ENCODE measurements around the gene BPI. TPM values are rescaled to one million over a fixed set of nuclear protein-coding genes. Genes with fewer than 3 reads are reported as not detected.
"Not testable (repeated sequence)": the region's sequence is repeated elsewhere in the genome, so short reads cannot be mapped to it uniquely, and the experiment has no call there.

BPI gene
- total RNA-seq, 2 experiments from 2014 or later, result not detected

DNA sequence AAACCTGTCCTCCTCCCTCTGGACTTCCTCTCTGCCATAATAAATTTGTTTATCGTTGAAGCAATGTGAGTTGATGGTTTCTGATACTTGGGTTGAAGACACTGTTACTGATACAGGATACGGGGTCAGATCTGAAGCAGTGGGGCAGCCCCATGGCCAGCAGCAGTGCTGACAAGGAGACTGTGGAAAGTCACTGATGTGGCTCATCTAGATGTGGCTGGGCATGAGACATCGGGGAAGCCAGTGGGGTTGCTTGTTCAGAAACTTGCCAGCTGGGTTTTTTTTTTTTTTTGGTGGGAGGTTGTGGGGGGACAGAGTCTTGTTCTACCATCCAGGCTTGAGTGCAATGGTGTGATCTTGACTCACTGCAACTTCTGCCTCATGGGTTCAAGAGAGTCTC, 2.6 kb upstream of the BPI start:
- no peaks in the 10 kb centered on the region for H3K36me3 Mint-ChIP-seq (ENCODE audit: low read depth)
- no peaks in the 10 kb centered on the region for H3K9me3 Mint-ChIP-seq
- CTCF ChIA-PET, result no interaction called here
- H3K27ac Mint-ChIP-seq, result no peak overlapping the region
- peaks cover 17% of the 10 kb centered on the region for H3K4me1 Mint-ChIP-seq
- peaks cover 42% of the 10 kb centered on the region for H3K27me3 Mint-ChIP-seq
- POLR2A ChIA-PET, result no interaction called here
- no peak overlapping the region for H3K4me3 Mint-ChIP-seq
- no peak for DNase-seq

DNA sequence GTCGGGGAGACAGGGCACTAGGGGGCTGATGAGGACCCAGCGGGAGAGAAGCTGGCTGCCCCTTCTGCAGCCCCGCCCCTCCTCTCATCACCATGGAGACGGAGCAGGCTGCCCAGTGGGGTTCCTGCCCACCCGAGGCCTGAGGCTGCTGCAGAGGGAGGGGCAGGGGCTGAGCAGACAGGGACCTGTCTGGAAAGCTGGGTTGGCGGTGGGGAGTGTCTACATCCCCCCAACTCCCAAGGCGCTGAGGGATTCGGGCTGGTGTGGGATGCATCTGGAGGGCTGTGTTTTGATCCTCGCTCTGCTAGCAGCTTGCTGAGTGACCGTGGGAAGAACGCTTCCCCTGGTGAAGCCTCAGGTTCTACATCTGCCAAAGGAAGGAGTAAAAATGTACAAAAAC, 1.2 kb upstream of the BPI start:
- CTCF ChIA-PET, result interaction anchor here (0.5 to 1.0 kb wide), 2 partner anchors 16 to 115 kb away, joined by 3 to 4 read pairs; no protein-coding TSS in a partner anchor
- DNase-seq, result no peak
- Mint-ChIP-seq H3K27me3 (peaks cover 45% of the 10 kb centered on the region), H3K4me3 (no peak overlapping the region), H3K27ac (no peak overlapping the region), H3K36me3 (ENCODE audit: low read depth) (no peaks in the 10 kb centered on the region), H3K9me3 (no peaks in the 10 kb centered on the region), H3K4me1 (peaks cover 18% of the 10 kb centered on the region)
- POLR2A ChIA-PET, result no interaction called here

DNA sequence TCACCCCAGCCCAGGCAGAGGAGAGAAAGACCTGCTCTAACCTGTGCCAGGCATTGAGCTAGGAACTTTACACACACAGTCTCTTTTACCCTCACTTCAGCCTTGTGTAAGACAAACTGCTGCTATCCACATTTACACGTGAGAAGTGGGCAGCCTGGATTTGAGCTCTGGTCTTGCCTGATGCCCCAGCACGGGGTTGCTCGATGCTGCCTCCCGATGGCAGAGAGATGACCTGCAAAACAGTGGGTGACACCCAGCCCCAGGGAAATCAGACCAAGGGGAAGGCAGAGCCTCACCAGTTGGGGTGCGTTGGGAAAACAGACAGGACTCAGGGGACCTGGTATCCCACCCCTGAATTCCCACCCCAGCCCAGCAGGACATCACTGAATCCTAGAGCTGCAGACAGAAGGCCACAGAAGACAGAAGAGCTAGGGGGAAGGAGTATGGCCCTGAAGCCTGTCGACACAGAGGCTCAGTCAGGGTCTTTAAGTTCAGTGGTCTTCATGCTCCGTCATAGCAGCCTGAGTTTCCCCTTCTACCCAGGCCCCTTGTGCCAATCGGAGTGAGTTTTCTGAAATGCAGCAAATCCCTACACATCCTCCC, 990 bp downstream of the BPI start:
- Mint-ChIP-seq H3K9me3 (no peaks in the 10 kb centered on the region), H3K27ac (no peak overlapping the region), H3K4me1 (peaks cover 20% of the 10 kb centered on the region), H3K4me3 (no peak overlapping the region), H3K36me3 (ENCODE audit: low read depth) (no peaks in the 10 kb centered on the region), H3K27me3 (peaks cover 45% of the 10 kb centered on the region)
- CTCF ChIA-PET, result interaction anchor here (0.6 to 1.0 kb wide), 2 partner anchors 65 to 247 kb away, joined by 3 to 4 read pairs; no protein-coding TSS in a partner anchor
- DNase-seq, result peak; percentile 27
- POLR2A ChIA-PET, result no interaction called here

DNA sequence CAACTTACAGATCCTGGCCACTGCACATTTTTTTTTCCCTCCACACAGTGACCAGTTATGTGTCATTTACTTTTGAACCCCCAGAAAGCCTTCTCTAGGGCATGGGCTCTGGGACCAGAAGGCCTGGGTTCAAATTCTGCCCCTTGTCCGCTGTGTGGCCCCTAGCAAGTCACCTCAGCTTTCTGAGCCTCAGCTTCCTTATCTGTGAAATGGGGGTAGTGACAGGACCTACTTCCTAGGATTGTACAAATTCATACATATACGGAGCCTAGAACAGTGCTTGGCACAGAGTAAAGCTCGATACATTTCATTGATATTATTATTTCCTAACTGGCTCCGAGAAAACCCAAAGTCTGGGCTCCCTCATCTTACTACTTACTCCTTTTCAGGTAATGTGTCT, 1.6 kb downstream of the BPI start:
- Mint-ChIP-seq H3K27ac (no peak overlapping the region), H3K36me3 (ENCODE audit: low read depth) (no peaks in the 10 kb centered on the region), H3K9me3 (no peaks in the 10 kb centered on the region), H3K4me1 (peaks cover 20% of the 10 kb centered on the region), H3K27me3 (peaks cover 42% of the 10 kb centered on the region), H3K4me3 (no peak overlapping the region)
- ChIA-PET CTCF (interaction anchor here (0.6 kb wide), 1 partner anchor 65 kb away, joined by 3 read pairs; no protein-coding TSS in a partner anchor), POLR2A (no interaction called here)
- DNase-seq, result no peak

DNA sequence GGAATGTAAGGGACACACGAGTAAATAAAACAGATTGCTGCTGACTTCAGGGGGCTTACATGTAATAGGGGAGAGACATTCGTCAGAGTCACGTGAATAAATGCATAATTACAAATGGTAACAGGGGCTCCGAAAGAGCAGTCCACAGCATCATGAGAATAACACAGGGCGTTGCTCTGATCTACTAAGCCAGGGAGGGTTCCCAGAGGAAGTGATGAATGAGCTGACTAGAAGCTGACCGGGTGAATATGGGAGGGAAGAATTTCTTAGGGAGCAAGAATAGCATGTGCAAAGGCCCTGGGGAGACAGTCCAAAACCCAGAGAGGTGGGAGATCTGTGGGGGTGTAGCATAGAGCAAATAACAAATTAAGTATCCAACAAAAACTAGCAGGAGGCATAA, 2.4 kb downstream of the BPI start:
- Mint-ChIP-seq H3K36me3 (ENCODE audit: low read depth) (no peaks in the 10 kb centered on the region), H3K27ac (no peak overlapping the region), H3K4me3 (no peak overlapping the region), H3K27me3 (peaks cover 44% of the 10 kb centered on the region), H3K9me3 (no peaks in the 10 kb centered on the region), H3K4me1 (peaks cover 20% of the 10 kb centered on the region)
- no peak for DNase-seq
- POLR2A ChIA-PET, result no interaction called here
- CTCF ChIA-PET, result no interaction called here

DNA sequence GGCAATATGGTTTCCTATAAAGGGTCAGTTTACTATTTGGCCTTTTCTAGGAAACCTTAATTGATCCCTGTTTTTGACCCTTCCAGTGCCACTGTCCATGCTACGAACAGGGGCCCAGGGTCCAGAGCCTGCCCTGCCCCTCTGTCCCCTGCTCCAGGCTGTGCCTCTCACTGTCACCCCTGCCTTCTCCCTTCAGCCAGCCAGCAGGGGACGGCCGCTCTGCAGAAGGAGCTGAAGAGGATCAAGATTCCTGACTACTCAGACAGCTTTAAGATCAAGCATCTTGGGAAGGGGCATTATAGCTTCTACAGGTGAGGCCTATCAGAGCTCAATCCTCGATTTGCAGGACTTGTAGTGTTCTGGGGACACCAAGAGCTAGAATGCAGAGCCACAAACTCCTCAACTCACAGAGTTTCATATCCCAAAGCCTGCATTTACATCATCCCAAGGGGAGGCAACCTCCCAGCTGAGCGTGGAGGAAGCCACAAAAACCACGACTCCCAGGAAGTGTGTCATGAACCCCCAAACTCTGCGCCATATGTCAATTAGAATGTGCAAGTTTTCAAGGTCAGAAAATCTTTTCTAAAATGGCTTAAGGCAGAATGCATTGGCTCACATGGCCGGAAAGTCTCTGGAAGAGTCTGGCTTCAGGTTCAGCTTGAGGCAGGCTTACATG, 3.6 kb downstream of the BPI start:
- peaks cover 20% of the 10 kb centered on the region for H3K4me1 Mint-ChIP-seq
- H3K27ac Mint-ChIP-seq, result no peak overlapping the region
- no peak overlapping the region for H3K4me3 Mint-ChIP-seq
- H3K27me3 Mint-ChIP-seq, result peaks cover 42% of the 10 kb centered on the region
- POLR2A ChIA-PET, result no interaction called here
- no peaks in the 10 kb centered on the region for H3K36me3 Mint-ChIP-seq (ENCODE audit: low read depth)
- no peak for DNase-seq
- CTCF ChIA-PET, result no interaction called here
- H3K9me3 Mint-ChIP-seq, result peaks cover 2% of the 10 kb centered on the region

DNA sequence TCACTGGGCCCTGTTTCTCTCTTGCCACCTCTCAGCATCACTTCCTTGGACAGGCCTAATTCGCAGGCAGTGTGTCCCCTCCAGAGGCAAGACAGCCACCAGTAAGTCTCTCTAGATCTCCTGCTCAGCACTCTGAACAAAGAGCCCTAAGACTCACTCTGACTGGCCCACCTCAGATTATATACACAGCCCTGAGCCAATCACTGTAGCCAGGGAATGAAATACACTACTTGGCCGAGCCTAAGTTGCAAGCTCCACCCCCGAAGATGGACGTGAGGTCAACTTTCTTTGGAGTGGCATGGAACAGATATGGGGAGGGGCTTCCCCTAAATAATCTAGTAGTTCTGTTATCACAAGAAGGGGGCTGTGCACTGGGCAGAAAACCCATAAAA, 4.1 kb downstream of the BPI start:
- peaks cover 37% of the 10 kb centered on the region for H3K27me3 Mint-ChIP-seq
- no peaks in the 10 kb centered on the region for H3K36me3 Mint-ChIP-seq (ENCODE audit: low read depth)
- no peak overlapping the region for H3K4me3 Mint-ChIP-seq
- CTCF ChIA-PET, result no interaction called here
- peaks cover 2% of the 10 kb centered on the region for H3K9me3 Mint-ChIP-seq
- peaks cover 20% of the 10 kb centered on the region for H3K4me1 Mint-ChIP-seq
- no peak for DNase-seq
- POLR2A ChIA-PET, result no interaction called here
- no peak overlapping the region for H3K27ac Mint-ChIP-seq

DNA sequence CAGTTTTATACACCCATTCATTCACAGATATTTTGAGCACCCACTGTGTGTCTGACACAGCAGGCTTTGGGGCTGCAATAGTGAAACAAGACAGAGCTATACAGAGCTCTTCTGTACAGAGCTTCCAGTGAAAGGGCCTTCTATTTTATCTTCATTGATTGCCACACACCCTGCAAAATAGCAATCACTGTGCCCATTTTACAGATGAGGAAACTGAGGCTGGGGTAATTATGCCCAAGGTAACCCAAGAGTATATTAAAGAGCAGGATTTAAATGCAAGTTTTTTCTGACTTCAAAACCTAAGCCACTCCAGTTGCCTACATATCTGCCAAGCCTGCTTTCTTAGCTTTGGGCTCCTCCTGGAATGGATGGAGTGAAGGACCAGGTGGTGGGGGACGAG, 4.5 kb downstream of the BPI start:
- ChIA-PET CTCF (interaction anchor here (0.5 kb wide), 1 partner anchor 78 kb away, joined by 4 read pairs; no protein-coding TSS in a partner anchor), POLR2A (no interaction called here)
- peaks cover 33% of the 10 kb centered on the region for H3K27me3 Mint-ChIP-seq
- DNase-seq, result no peak
- peaks cover 17% of the 10 kb centered on the region for H3K4me1 Mint-ChIP-seq
- no peaks in the 10 kb centered on the region for H3K36me3 Mint-ChIP-seq (ENCODE audit: low read depth)
- no peak overlapping the region for H3K4me3 Mint-ChIP-seq
- H3K27ac Mint-ChIP-seq, result no peak overlapping the region
- H3K9me3 Mint-ChIP-seq, result peaks cover 2% of the 10 kb centered on the region

DNA sequence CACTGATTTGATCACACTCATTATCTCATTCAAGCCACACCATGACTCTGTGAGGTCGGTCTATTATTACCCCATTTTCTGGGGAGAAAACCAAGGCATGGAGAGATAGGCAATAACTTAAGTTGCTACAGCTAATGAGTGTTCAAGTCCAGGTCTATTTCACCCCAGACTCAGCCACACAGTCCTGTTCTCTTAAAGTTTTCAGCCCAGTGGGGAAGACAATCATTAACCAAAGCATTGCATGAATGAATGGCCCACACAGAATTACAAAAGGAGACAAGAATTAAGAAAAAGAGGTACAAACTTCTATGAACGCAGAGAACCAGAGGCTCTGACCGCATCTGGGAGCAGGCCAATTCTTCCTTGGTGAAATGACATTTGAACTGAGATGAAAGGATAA, 7.1 kb downstream of the BPI start:
- peaks cover 2% of the 10 kb centered on the region for H3K4me1 Mint-ChIP-seq
- no peak overlapping the region for H3K4me3 Mint-ChIP-seq
- ChIA-PET POLR2A (no interaction called here), CTCF (no interaction called here)
- H3K9me3 Mint-ChIP-seq, result peaks cover 3% of the 10 kb centered on the region
- H3K36me3 Mint-ChIP-seq (ENCODE audit: low read depth), result no peaks in the 10 kb centered on the region
- H3K27ac Mint-ChIP-seq, result no peak overlapping the region
- DNase-seq, result no peak
- H3K27me3 Mint-ChIP-seq, result peaks cover 19% of the 10 kb centered on the region

DNA sequence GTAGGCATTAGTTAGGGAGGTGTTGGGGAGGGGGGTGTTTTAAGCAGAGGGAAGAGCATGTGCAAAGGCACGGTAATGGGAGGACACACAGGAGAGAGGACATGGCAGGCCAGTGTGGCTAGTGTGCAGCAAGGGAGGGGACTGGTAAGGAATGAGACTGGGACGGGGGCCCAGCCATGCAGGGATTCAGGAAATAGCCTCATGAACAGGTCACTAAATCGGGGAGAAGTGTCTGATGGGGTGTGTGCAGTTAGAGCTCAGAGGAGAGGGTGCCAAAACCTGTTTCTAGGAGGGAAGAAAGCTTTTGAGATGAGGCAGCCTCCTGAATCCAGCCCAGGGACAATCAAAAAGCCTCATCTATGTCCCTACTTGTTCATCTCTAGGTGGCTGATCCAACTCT, 7.5 kb downstream of the BPI start:
- Mint-ChIP-seq H3K9me3 (peaks cover 5% of the 10 kb centered on the region), H3K27me3 (peaks cover 15% of the 10 kb centered on the region), H3K36me3 (ENCODE audit: low read depth) (no peaks in the 10 kb centered on the region), H3K4me3 (no peak overlapping the region), H3K4me1 (peaks cover 2% of the 10 kb centered on the region), H3K27ac (no peak overlapping the region)
- no peak for DNase-seq
- ChIA-PET POLR2A (no interaction called here), CTCF (no interaction called here)

DNA sequence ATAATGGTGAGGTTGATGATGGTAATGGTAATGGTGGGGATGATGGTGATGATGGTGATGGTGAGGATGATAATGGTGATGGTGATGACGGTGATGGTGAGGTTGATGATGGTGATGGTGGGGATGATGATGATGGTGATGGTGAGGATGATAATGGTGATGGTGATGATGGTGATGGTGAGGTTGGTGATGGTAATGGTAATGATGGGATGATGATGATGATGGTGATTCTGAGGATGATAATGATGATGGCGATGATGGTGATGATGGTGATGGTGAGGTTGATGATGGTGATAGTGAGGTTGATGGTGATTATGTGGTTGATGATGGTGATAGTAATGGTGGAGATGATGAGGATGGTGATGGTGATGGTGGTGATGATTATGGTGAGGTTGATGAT, 9.7 kb downstream of the BPI start:
- H3K36me3 Mint-ChIP-seq (ENCODE audit: low read depth), result no peaks in the 10 kb centered on the region
- ChIA-PET POLR2A (no interaction called here), CTCF (no interaction called here)
- no peak overlapping the region for H3K4me3 Mint-ChIP-seq
- H3K27ac Mint-ChIP-seq, result no peak overlapping the region
- H3K9me3 Mint-ChIP-seq, result peaks cover 5% of the 10 kb centered on the region
- no peaks in the 10 kb centered on the region for H3K4me1 Mint-ChIP-seq
- H3K27me3 Mint-ChIP-seq, result peaks cover 21% of the 10 kb centered on the region
- DNase-seq, result no peak

DNA sequence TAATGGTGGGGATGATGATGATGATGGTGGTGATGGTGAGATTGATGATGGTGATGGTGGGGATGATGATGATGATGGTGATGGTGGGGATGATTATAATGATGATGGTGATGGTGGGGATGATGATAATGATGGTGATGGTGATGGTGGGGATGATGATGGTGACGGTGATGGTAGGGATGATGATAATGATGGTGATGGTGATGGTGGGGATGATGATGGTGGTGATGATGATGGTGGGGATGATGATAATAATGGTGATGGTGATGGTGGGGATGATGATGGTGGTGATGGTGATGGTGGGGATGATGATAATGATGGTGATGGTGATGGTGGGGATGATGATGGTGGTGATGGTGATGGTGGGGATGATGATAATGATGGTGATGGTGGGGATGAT, 10.4 kb downstream of the BPI start:
- POLR2A ChIA-PET, CTCF ChIA-PET: not testable (repeated sequence)
- peaks cover 21% of the 10 kb centered on the region for H3K27me3 Mint-ChIP-seq

DNA sequence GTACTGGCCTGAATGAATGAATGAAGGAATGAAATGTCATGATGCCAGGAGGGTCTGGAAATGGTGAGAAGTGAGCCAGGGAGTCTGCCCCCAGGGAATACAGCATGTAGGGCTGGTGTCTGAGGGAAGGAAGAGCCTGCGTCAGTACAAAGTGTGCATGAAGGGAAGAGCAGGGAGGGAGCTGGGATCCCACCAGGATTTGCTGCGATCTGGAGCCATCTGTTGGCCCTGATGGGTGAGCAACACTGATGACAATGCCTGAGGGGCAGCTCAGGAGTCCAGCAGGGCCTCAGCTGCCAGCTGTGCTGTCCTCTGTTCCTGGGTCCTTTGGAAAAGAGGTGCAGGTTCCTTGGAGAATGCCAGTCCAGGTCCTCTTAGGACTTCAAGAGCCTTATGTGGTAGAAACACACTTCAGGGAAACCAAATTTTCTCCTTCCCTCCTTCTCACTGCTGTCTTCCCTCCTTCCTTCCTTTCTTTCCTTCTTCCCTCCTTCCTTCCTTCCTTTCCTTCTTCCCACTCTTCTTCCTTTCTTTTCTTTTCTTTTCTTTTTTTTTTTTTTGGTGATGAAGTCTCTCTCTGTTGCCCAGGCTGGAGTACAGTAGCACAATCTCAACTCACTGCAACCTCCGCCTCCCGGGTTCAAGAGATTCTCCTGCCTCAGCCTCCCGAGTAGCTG, 11.5 kb downstream of the BPI start:
- H3K36me3 Mint-ChIP-seq (ENCODE audit: low read depth), result no peaks in the 10 kb centered on the region
- H3K4me3 Mint-ChIP-seq, result no peak overlapping the region
- ChIA-PET CTCF (no interaction called here), POLR2A (no interaction called here)
- no peaks in the 10 kb centered on the region for H3K4me1 Mint-ChIP-seq
- no peak for DNase-seq
- peaks cover 24% of the 10 kb centered on the region for H3K27me3 Mint-ChIP-seq
- H3K9me3 Mint-ChIP-seq, result peaks cover 5% of the 10 kb centered on the region
- no peak overlapping the region for H3K27ac Mint-ChIP-seq

More for the DNA sequence above, 10.4 kb downstream of the BPI start:
- H3K27ac Mint-ChIP-seq; H3K4me1 Mint-ChIP-seq; H3K4me3 Mint-ChIP-seq; H3K9me3 Mint-ChIP-seq; H3K36me3 Mint-ChIP-seq (ENCODE audit: low read depth); DNase-seq: not testable (repeated sequence)

DNA sequence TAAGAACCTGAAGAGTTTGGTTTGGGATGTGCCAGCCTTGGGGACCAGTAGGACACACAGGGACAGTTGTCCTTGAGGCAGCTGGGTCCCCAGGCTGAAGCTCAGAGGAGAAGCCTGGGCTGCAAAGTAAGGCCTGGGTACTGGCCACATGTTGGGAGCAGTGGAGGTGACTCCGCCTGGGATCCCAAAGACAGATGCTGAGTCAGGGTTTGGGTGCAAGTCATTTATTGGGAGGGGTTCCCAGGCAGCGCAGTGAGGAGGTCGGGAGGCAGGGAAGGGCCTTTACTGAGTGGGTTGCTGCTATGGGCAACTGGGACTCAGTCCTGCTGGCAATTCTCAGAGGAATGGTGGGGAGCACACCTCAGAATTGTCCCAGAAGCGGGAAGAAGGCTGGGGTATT, 12.4 kb downstream of the BPI start:
- no peak overlapping the region for H3K27ac Mint-ChIP-seq
- DNase-seq, result no peak
- no peaks in the 10 kb centered on the region for H3K4me1 Mint-ChIP-seq
- no peaks in the 10 kb centered on the region for H3K36me3 Mint-ChIP-seq (ENCODE audit: low read depth)
- H3K9me3 Mint-ChIP-seq, result peaks cover 5% of the 10 kb centered on the region
- peaks cover 20% of the 10 kb centered on the region for H3K27me3 Mint-ChIP-seq
- CTCF ChIA-PET, result no interaction called here
- H3K4me3 Mint-ChIP-seq, result no peak overlapping the region
- POLR2A ChIA-PET, result no interaction called here
